Spleen (tissue), 11 donors: ENCODE data around the gene ATF7IP2. TPM values are rescaled to one million over a fixed set of nuclear protein-coding genes. Genes with fewer than 3 reads are reported as not detected.

ENCODE experiments used
- DNase-seq: peaks from one replicate; pipeline ENCODE4 v3.0.0-alpha.2; 2020
- H3K27ac ChIP-seq, 8 donors: fragments of 200-600 bp; sonication (generic) in 7 of 8; 1 replicate in 4 of 8; 2 replicates in 4 of 8; pipeline versions ENCODE4 v1.5.0 to v1.8.0; 2016 to 2021; ENCODE audit warnings: inconsistent platforms in 4 of 8, mild to moderate bottlenecking in 4 of 8, moderate library complexity in 1 of 8
- H3K27me3 ChIP-seq, 7 donors: fragments of 200-600 bp; sonication (generic) in 6 of 7; replicated peaks in 1 of 7; 1 replicate in 4 of 7; 2 replicates in 3 of 7; pipeline versions ENCODE4 v1.5.0 to v1.8.0; 2016 to 2021; ENCODE audit warnings: inconsistent platforms in 3 of 7, mild to moderate bottlenecking in 1 of 7
- H3K36me3 ChIP-seq, 6 donors: fragments of 200-600 bp; sonication (generic) in 5 of 6; 1 replicate in 4 of 6; 2 replicates in 2 of 6; pipeline versions ENCODE4 v1.5.0 to v1.8.0; 2016 to 2021; ENCODE audit warnings: inconsistent platforms in 2 of 6
- H3K4me1 ChIP-seq, 6 donors: fragments of 200-600 bp; sonication (generic) in 5 of 6; 1 replicate in 3 of 6; 2 replicates in 3 of 6; pipeline versions ENCODE4 v1.5.0 to v1.8.0; 2016 to 2021; ENCODE audit warnings: inconsistent platforms in 3 of 6
- H3K4me3 ChIP-seq, 8 donors: fragments of 200-600 bp; sonication (generic) in 7 of 8; 1 replicate in 4 of 8; 2 replicates in 4 of 8; pipeline versions ENCODE4 v1.5.0 to v1.8.0; 2016 to 2021; ENCODE audit warnings: inconsistent platforms in 4 of 8, mild to moderate bottlenecking in 4 of 8, moderate library complexity in 2 of 8
- H3K9me3 ChIP-seq, 8 donors: fragments of 200-600 bp; sonication (generic) in 7 of 8; 1 replicate in 4 of 8; 2 replicates in 4 of 8; pipeline versions ENCODE4 v1.5.0 to v1.8.0; 2016 to 2021; ENCODE audit warnings: inconsistent platforms in 4 of 8
- POLR2A ChIP-seq, 3 donors: fragments of 450-650 bp; IDR thresholded peaks; one replicate each; pipeline ENCODE4 v1.5.1; 2017; ENCODE audit warnings: antibody characterized with exemption in 3 of 3, mild to moderate bottlenecking in 1 of 3
- POLR2AphosphoS5 ChIP-seq, 3 donors: sonication (generic); formaldehyde crosslinking; IDR thresholded peaks; one replicate each; pipeline ENCODE4 v1.5.1; 2017; ENCODE audit warnings: antibody characterized with exemption in 3 of 3
- WGBS, 5 donors: extraction: QIAGEN DNeasy Blood & Tissue Kit in 3 of 5; methylation state at CpG; one replicate each; pipeline versions ENCODE4 v1.1.5 to v1.1.7; 2013 to 2018; 5-methylcytosine and 5-hydroxymethylcytosine counted together
- intact Hi-C: fragments of 100-400 bp; cut with DNase I; formaldehyde crosslinking; loops from one replicate; pipeline ENCODE4 v1.15.0; 2023; ENCODE audit warnings: low total_unique reads
- polyA plus RNA-seq, 3 donors: library from polyadenylated mRNA; stranded (reverse); fragments of 200-250 nt; gene quantifications; one replicate each; pipeline ENCODE4 v1.2.1, GENCODE V29; 2013
- total RNA-seq, 7 donors: library from RNA; depleted of rRNA in 3 of 7; stranded (reverse); fragments of >200 nt in 3 of 7; fragmentation: NEBNext Ultra II Directional in 4 of 7; extraction: Animal tissue kit (Norgen Biotek cat#: 25700) in 4 of 7; gene quantifications; one replicate each; pipeline versions ENCODE4 v1.1.0 to v1.2.1, GENCODE V29; 2016 to 2021
- TF ChIP-seq, protein P1 (sequence below), 11 experiments: fragments of 200-600 bp in 7 of 11; fragments of 450-650 bp in 4 of 11; sonication (generic) in 4 of 11; IDR thresholded peaks in 8 of 11; conservative IDR thresholded peaks in 3 of 11; 1 replicate in 7 of 11; 2 replicates in 4 of 11; pipeline versions ENCODE4 v1.4.0 to v1.8.0; 2016 to 2021; ENCODE audit warnings: antibody characterized with exemption in 11 of 11, inconsistent platforms in 4 of 11, mild to moderate bottlenecking in 1 of 11
- donor health status: healthy with polysubstance abuse.
- donor health status: DM: no; HTN: no; CAD: no; lungs with moderate emphysema.
- donor health status: DM: no; HTN: no; CAD: no.
- donor health status: Bipolar disorder and iron deficiency.
- donor health status: healthy.
- donor health status: DM: no; HTN: no; CAD: no.
- donor health status: DM: yes; HTN: yes; CAD: no.

The ATF7IP2 gene
- total and polyA plus RNA-seq, 10 donors: 26.2 to 45.4 (median 31.8) TPM

DNA sequence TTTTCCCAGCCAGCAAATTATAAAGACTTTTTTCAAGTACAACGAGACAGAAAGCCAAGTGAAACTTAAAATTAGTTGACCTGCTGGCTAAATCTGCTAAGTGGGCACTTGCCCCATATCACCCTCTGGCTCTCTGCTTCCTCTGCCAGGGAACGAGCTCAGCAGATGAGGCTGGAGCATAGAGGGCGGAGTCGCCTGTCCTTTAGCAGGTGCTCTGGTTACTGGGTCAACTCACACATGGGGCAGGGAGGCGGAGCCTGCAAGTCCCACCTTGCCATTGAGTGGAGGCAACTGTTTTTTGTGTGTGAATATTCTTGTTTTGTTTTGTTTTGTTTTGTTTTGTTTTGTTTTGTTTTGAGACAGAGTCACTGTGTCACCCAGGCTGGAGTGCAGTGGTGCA, 132.0 kb downstream of the ATF7IP2 start:
- Histone ChIP-seq H3K27me3 (no peaks in the 10 kb centered on the region), H3K36me3 (no peaks in the 10 kb centered on the region), H3K27ac (no peak overlapping the region), H3K9me3 (peaks cover 0 to 4% (median 0%) of the 10 kb centered on the region in 8 donors), H3K4me3 (no peak overlapping the region), H3K4me1 (peaks cover 7 to 18% (median 9%) of the 10 kb centered on the region in 6 donors)
- TF ChIP-seq POLR2AphosphoS5 (IDR thresholded peaks at IDR 0.05) (no peak), POLR2A (IDR thresholded peaks at IDR 0.05) (no peak)
- TF ChIP-seq, protein P1, sequence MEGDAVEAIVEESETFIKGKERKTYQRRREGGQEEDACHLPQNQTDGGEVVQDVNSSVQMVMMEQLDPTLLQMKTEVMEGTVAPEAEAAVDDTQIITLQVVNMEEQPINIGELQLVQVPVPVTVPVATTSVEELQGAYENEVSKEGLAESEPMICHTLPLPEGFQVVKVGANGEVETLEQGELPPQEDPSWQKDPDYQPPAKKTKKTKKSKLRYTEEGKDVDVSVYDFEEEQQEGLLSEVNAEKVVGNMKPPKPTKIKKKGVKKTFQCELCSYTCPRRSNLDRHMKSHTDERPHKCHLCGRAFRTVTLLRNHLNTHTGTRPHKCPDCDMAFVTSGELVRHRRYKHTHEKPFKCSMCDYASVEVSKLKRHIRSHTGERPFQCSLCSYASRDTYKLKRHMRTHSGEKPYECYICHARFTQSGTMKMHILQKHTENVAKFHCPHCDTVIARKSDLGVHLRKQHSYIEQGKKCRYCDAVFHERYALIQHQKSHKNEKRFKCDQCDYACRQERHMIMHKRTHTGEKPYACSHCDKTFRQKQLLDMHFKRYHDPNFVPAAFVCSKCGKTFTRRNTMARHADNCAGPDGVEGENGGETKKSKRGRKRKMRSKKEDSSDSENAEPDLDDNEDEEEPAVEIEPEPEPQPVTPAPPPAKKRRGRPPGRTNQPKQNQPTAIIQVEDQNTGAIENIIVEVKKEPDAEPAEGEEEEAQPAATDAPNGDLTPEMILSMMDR (IDR thresholded peaks at IDR 0.05 in 8 of 11, conservative IDR thresholded peaks at IDR 0.05 in 3 of 11): no peak
- DNase-seq: no peak
- intact Hi-C loops: no loop called here
- 78 to 83% (median 82%) methylated on average over 5 of the region's 5 CpGs for WGBS, 5 donors

DNA sequence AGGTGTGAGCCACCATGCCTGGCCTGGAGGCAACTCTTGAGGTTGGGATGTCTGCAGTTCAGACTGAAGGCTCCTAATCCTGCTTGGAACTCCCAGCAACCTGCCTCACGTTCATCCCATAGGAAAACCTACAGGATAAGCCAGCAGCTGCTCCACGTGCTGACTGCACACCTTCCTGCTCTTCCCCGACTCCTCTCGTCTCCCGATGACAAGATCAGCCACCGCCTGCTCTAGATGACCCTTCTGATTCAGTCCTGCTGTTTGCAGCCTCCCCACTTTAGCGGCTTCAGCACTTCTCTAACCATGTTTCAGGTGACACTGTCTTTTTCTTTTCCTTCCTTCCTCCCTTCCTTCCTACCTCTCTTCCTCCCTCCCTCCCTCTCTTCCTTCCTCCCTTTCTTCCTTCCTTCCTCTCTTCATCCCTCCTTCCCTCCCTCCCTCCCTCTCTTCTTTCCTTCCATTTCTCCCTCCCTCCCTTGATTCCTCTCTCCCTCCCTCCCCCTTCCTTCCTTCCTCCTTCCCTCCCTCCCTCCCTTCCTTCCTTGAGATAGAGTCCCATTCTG, 132.7 kb downstream of the ATF7IP2 start:
- TF ChIP-seq POLR2AphosphoS5 (IDR thresholded peaks at IDR 0.05) (no peak), POLR2A (IDR thresholded peaks at IDR 0.05) (no peak)
- TF ChIP-seq, protein P1 (IDR thresholded peaks at IDR 0.05 in 8 of 11, conservative IDR thresholded peaks at IDR 0.05 in 3 of 11): no peak
- H3K4me1 ChIP-seq: peaks cover 7 to 18% (median 9%) of the 10 kb centered on the region in 6 donors
- intact Hi-C loops: no loop called here
- DNase-seq: no peak
- H3K9me3 ChIP-seq: peaks cover 0 to 4% (median 0%) of the 10 kb centered on the region in 8 donors
- WGBS, 5 donors: 78 to 86% (median 84%) methylated on average over 7 of the region's 7 CpGs
- H3K4me3 ChIP-seq: no peak overlapping the region
- H3K27me3 ChIP-seq: no peaks in the 10 kb centered on the region
- H3K27ac ChIP-seq: no peak overlapping the region
- H3K36me3 ChIP-seq: no peaks in the 10 kb centered on the region

DNA sequence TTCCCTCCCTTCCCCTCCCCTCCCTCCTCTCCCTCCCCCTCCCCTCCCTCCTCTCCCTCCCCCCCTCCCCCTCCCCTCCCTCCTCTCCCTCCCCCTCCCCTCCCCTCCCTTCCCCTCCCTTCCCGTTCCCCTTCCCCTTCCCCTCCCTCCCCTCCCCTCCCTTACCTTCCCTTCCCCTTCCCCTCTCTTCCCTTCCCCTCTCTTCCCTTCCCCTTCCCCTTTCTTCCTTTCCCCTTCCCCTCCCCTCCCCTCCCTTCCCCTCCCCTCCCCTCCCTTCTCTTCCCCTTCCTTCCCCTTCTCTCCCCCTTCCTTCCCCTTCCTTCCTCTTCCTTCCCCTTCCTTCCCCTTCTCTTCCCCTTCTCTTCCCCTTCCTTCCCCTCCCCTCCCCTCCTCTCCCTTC, 133.4 kb downstream of the ATF7IP2 start:
- Histone ChIP-seq H3K4me1 (peaks cover 7 to 14% (median 8%) of the 10 kb centered on the region in 6 donors), H3K36me3 (no peaks in the 10 kb centered on the region), H3K27ac (no peak overlapping the region), H3K9me3 (peaks cover 0 to 4% (median 0%) of the 10 kb centered on the region in 8 donors), H3K27me3 (no peaks in the 10 kb centered on the region), H3K4me3 (no peak overlapping the region)
- 40% methylated on average over 1 of the region's 1 CpG; no CpG with 5 or more reads in 4 of the 5 donors for WGBS, 5 donors
- no peak for TF ChIP-seq POLR2AphosphoS5 (IDR thresholded peaks at IDR 0.05)
- intact Hi-C loops: no loop called here
- no peak for DNase-seq

DNA sequence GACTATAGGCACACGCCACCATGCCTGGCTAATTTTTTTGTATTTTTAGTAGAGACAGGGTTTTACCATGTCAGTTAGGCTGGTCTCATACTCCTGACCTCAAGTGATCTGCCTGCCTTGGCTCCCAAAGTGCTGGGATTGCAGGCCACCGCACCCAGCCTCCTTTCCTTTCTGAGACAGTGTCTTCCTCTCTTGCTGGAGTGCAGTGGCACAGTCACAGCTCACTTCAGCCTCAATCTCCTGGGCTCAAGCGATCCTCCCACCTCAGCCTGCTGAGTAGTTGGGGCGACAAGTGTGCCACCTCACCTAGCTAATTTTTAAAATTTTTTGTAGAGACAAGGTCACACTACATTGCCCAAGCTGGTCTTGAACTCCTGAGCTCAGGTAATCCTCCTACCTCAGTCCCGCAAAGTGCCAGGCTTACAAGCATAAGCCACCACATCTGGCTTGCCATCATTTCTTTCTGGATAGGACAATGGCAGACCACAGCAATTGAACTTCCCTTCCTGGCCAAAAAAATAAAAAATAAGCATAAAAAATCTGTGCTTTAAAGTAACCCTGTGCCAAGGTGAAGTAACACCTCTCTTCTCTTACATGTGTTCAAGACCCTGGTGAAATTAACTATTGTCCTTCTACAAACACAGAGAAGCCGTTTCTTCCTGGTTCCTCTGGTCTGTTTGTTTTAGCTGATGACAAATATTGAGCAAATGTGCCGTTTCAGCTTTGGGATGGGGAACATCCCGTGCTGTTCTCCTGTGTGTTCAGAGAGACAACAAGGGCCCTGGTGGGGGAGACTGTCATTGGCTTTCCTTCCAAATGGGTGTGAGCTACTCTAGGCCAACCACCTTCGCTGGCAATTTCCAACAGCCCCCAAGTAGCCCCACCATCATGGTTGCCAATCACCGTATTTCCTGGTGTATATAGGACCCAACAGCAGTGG, 134.3 kb downstream of the ATF7IP2 start:
- H3K36me3 ChIP-seq: no peaks in the 10 kb centered on the region
- TF ChIP-seq, protein P1 (IDR thresholded peaks at IDR 0.05 in 8 of 11, conservative IDR thresholded peaks at IDR 0.05 in 3 of 11): no peak
- no peak for TF ChIP-seq POLR2A (IDR thresholded peaks at IDR 0.05)
- no peak for TF ChIP-seq POLR2AphosphoS5 (IDR thresholded peaks at IDR 0.05)
- no peak overlapping the region for H3K4me3 ChIP-seq
- no peaks in the 10 kb centered on the region for H3K27me3 ChIP-seq
- 75 to 81% (median 81%) methylated on average over 10 of the region's 10 CpGs for WGBS, 5 donors
- DNase-seq: no peak
- no peak overlapping the region for H3K27ac ChIP-seq
- peaks cover 0 to 4% (median 0%) of the 10 kb centered on the region in 8 donors for H3K9me3 ChIP-seq
- peaks cover 0 to 7% (median 0%) of the 10 kb centered on the region in 6 donors for H3K4me1 ChIP-seq
- intact Hi-C loops: loop anchor here (10.0 kb wide), 1 partner anchor 395 kb away; no protein-coding TSS in a partner anchor
